MCF 10A (cell line): ENCODE data around the gene DCAF12. TPM values are rescaled to one million over a fixed set of nuclear protein-coding genes. Genes with fewer than 3 reads are reported as not detected.

Experiments used
- BruUV-seq: library from RNA; stranded (reverse); fragments of 400-500 nt; replicated peaks from 2 replicates; lab custom pipeline; 2021; lab: Mats Ljungman, UMichigan
- CTCF ChIA-PET: fragments of 300-600 bp; sonication (Branson Sonifier 250); formaldehyde crosslinking; extraction: SDS; loops from one replicate; lab custom pipeline; 2021; ENCODE audit warnings: antibody characterized with exemption, inconsistent platforms; lab: Yijun Ruan, JAX
- POLR2A ChIA-PET: fragments of 300-600, 350-650 bp; sonication (Branson Sonifier 250); formaldehyde crosslinking; extraction: SDS; loops from one replicate; lab custom pipeline; 2020; ENCODE audit warnings: antibody characterized with exemption, inconsistent platforms; lab: Yijun Ruan, JAX
- DNase-seq: peaks from one replicate; pipeline ENCODE4 v3.0.0-alpha.2; 2018; ENCODE audit not compliant: unreplicated experiment
- H3K27ac Mint-ChIP-seq: one replicate; pipeline ENCODE4 v1.8.0; 2022; ENCODE audit warnings: mild to moderate bottlenecking, low read depth, mixed read lengths; ENCODE audit not compliant: unreplicated experiment
- H3K27me3 Mint-ChIP-seq: one replicate; pipeline ENCODE4 v1.8.0; 2022; ENCODE audit warnings: mixed read lengths; ENCODE audit not compliant: insufficient read depth, unreplicated experiment
- H3K36me3 Mint-ChIP-seq: one replicate; pipeline ENCODE4 v1.8.0; 2022; ENCODE audit warnings: mild to moderate bottlenecking, moderate library complexity, mixed read lengths; ENCODE audit not compliant: insufficient read depth, unreplicated experiment
- H3K4me1 Mint-ChIP-seq: one replicate; pipeline ENCODE4 v1.8.0; 2022; ENCODE audit warnings: mixed read lengths; ENCODE audit not compliant: insufficient read depth, unreplicated experiment
- H3K4me3 Mint-ChIP-seq: one replicate; pipeline ENCODE4 v1.8.0; 2022; ENCODE audit warnings: mild to moderate bottlenecking, moderate library complexity, mixed read lengths; ENCODE audit not compliant: unreplicated experiment
- H3K9me3 Mint-ChIP-seq: one replicate; pipeline ENCODE4 v1.8.0; 2022; ENCODE audit warnings: mixed read lengths; ENCODE audit not compliant: unreplicated experiment
- intact Hi-C: fragments of 100-400 bp; cut with micrococcal nuclease; formaldehyde crosslinking; loops from 2 replicates; pipeline ENCODE4 v1.14.1; 2022
- total RNA-seq: library from RNA; stranded (reverse); gene quantifications from 2 replicates; pipeline ENCODE4 v1.2.3, GENCODE V29; 2022
- TF ChIP-seq, protein P1 (sequence below): fragments of 200-600 bp; IDR thresholded peaks from one replicate; pipeline ENCODE4 v1.8.0; 2022; ENCODE audit warnings: antibody characterized with exemption, mild to moderate bottlenecking; ENCODE audit not compliant: unreplicated experiment

Gene DCAF12
- total RNA-seq, 1 experiment from 2014 or later, result 39.8 TPM

DNA sequence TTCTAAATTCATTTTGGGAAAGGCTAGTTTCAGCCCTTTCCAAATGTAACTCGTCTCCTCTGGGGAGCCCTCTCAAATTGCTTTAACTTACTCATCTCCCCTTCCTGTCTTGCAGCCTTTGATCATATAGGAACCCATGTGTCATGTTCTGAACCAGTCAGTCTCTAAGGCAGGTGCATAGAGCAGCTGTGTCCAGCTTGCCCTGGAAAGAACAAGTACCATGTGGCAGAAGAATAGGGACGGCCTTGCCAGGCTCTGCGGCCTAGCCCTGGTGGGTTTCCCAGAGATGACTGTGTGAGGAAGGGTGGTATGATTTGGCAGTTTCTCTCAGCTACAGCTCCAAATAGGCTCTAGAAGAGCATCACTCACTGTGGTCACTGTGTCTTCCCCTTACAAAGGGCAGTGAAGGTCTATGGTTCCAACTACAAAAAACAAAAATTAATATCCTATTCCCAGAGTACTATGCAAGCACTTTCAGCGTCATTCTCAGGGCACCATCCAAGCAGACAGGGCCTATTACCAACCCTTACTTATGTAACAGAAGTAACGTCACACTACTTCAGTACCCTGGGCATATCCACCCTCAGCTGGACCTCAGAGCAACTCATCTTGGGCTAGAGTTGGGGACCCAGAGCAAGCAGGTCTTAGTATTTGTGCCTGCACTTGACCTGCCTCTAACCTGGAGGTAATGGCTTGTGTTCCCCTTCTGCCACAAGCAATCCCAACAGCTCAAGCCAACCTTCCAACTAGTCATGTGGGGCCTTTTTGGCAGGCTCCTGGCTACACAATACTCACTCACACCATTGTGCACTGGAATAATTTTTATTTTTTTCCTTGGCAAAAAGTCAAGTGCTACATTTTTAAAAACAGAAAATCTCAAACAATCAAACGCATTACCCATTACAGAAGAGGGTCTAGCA lies 40.7 kb downstream of the DCAF12 start:
- Mint-ChIP-seq H3K9me3 (no peaks in the 10 kb centered on the region), H3K4me3 (no peak overlapping the region), H3K27me3 (no peaks in the 10 kb centered on the region), H3K27ac (no peak overlapping the region), H3K4me1 (no peaks in the 10 kb centered on the region), H3K36me3 (peaks cover 56% of the 10 kb centered on the region)
- POLR2A ChIA-PET, result interaction anchor here (0.9 kb wide), 1 partner anchor 168 kb away, joined by 3 read pairs; no protein-coding TSS in a partner anchor
- CTCF ChIA-PET, result interaction anchor here (4.4 kb wide), 1 partner anchor 11 kb away, joined by 26 read pairs; no protein-coding TSS in a partner anchor
- no TSS peak for BruUV-seq
- intact Hi-C loops, result no loop called here
- TF ChIP-seq, protein P1, sequence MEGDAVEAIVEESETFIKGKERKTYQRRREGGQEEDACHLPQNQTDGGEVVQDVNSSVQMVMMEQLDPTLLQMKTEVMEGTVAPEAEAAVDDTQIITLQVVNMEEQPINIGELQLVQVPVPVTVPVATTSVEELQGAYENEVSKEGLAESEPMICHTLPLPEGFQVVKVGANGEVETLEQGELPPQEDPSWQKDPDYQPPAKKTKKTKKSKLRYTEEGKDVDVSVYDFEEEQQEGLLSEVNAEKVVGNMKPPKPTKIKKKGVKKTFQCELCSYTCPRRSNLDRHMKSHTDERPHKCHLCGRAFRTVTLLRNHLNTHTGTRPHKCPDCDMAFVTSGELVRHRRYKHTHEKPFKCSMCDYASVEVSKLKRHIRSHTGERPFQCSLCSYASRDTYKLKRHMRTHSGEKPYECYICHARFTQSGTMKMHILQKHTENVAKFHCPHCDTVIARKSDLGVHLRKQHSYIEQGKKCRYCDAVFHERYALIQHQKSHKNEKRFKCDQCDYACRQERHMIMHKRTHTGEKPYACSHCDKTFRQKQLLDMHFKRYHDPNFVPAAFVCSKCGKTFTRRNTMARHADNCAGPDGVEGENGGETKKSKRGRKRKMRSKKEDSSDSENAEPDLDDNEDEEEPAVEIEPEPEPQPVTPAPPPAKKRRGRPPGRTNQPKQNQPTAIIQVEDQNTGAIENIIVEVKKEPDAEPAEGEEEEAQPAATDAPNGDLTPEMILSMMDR, result no peak
- no peak for DNase-seq

DNA sequence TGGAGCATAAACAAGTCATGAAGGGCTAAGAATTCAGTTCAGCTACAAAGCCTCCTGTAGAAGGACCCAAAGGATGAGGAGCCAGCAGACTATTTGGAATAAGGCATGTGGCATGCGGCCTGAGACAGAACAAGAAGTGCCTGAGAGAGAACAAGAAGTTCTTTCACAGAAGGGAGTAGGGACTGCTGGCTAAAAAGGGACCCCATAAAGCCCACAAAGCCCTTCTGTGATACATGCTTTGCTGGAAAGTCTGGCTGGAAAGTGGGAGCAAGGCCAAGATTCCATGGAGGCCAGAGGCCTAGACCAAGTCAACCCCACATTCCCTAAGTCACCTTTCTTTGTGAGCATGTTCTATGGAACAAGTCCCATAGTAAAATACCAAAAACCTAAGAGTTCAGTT lies 41.9 kb downstream of the DCAF12 start:
- no peak overlapping the region for H3K4me3 Mint-ChIP-seq
- CTCF ChIA-PET, result interaction anchor here (1.0 to 4.4 kb wide), 3 partner anchors 10 to 320 kb away, joined by 3 to 26 read pairs (median 5); no protein-coding TSS in a partner anchor
- intact Hi-C loops, result no loop called here

DNA sequence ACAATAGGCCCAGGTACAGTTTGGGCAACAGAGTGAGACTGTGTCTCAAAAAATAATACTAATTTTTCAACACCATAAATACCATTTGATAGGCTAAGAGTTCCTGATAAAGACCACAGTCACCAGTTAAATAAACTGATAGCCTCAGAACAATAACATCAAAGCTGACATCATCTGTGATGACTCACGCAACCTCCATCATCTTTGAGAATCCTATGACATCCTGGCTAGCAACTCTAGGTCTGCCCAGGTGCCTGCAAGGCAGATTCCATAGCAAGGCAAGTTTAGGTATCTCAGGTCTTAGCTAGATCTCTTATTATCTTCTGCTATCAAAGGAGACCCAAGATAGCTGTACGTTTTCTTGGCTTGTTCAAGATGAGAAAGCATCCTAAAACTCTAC lies 47.3 kb downstream of the DCAF12 start:
- Mint-ChIP-seq H3K9me3 (no peaks in the 10 kb centered on the region), H3K27me3 (no peaks in the 10 kb centered on the region), H3K27ac (no peak overlapping the region), H3K4me1 (peaks cover 4% of the 10 kb centered on the region), H3K4me3 (no peak overlapping the region), H3K36me3 (peaks cover 5% of the 10 kb centered on the region)
- peak; percentile 63 for DNase-seq
- no TSS peak for BruUV-seq
- TF ChIP-seq, protein P1, result no peak
- intact Hi-C loops, result no loop called here
- ChIA-PET CTCF (interaction anchor here (0.7 to 1.5 kb wide), 2 partner anchors 36 to 174 kb away, joined by 3 read pairs; no protein-coding TSS in a partner anchor), POLR2A (no interaction called here)

More for the DNA sequence above, 41.9 kb downstream of the DCAF12 start:
- Mint-ChIP-seq H3K27ac (no peak overlapping the region), H3K36me3 (peaks cover 44% of the 10 kb centered on the region), H3K4me1 (no peaks in the 10 kb centered on the region), H3K9me3 (no peaks in the 10 kb centered on the region), H3K27me3 (no peaks in the 10 kb centered on the region)
- BruUV-seq, result no TSS peak
- POLR2A ChIA-PET, result interaction anchor here (0.9 to 2.1 kb wide), 2 partner anchors 11 to 169 kb away, joined by 3 to 12 read pairs; no protein-coding TSS in a partner anchor
- no peak for DNase-seq
- TF ChIP-seq, protein P1, result no peak
